ENCODE measurements around the gene ARSG. TPM values are rescaled to one million over a fixed set of nuclear protein-coding genes. Genes with fewer than 3 reads are reported as not detected.

The ARSG gene
- total RNA-seq, 2 donors from 2014 or later = 4.4 to 14.1 TPM

- DNase-seq = peak; percentile 60
- Mint-ChIP-seq H3K9me3 (no peaks in the 10 kb centered on the region), H3K27me3 (ENCODE audit: insufficient read depth) (no peaks in the 10 kb centered on the region), H3K4me3 (no peak overlapping the region), H3K4me1 (peaks cover 8% of the 10 kb centered on the region), H3K36me3 (ENCODE audit: low read depth) (no peaks in the 10 kb centered on the region), H3K27ac (peak overlapping the region; percentile 52)
- no peaks in the 10 kb centered on the region for H3K36me3 ChIP-seq (ENCODE audit: control insufficient read depth, insufficient read depth, low read length)
- H3K9ac ChIP-seq (ENCODE audit: extremely low read depth, low read length, poor library complexity, severe bottlenecking) = no peak overlapping the region
- no peak overlapping the region for H3K27ac ChIP-seq (ENCODE audit: low read depth, low read length)
- TF ChIP-seq CTCF (conservative IDR thresholded peaks at IDR 0.05) = no peak
- H3K9me3 ChIP-seq (ENCODE audit: control insufficient read depth, low read length) = no peaks in the 10 kb centered on the region
- no peak overlapping the region for H3K4me3 ChIP-seq (ENCODE audit: low read length)
- 93 to 94% methylated on average over 6 to 12 of the region's 13 CpGs for WGBS, 2 experiments (ENCODE audit: insufficient coverage in 1 of 2, insufficient read length in 1 of 2)
- H3K27me3 ChIP-seq (ENCODE audit: control insufficient read depth, insufficient read depth, low read length, poor library complexity, severe bottlenecking) = no peaks in the 10 kb centered on the region
- H3K4me1 ChIP-seq (ENCODE audit: control insufficient read depth, insufficient read depth, low read length) = no peaks in the 10 kb centered on the region
Measured at GRCh38 chr17:68359791-68360535, 68.7 kb downstream of the ARSG start.

GRCh38 chr17:68365469-68365868 lies 74.2 kb downstream of the ARSG start:
- H3K27ac ChIP-seq (ENCODE audit: low read depth, low read length) = no peak overlapping the region
- no peak for DNase-seq
- no peak overlapping the region for H3K27ac Mint-ChIP-seq
- no peaks in the 10 kb centered on the region for H3K27me3 ChIP-seq (ENCODE audit: control insufficient read depth, insufficient read depth, low read length, poor library complexity, severe bottlenecking)
- WGBS, 2 experiments (ENCODE audit: insufficient coverage in 1 of 2, insufficient read length in 1 of 2) = 91 to 100% methylated on average over 2 of the region's 2 CpGs
- H3K36me3 Mint-ChIP-seq (ENCODE audit: low read depth) = no peaks in the 10 kb centered on the region
- H3K4me1 Mint-ChIP-seq = peaks cover under 1% of the 10 kb centered on the region
- H3K27me3 Mint-ChIP-seq (ENCODE audit: insufficient read depth) = no peaks in the 10 kb centered on the region
- no peak overlapping the region for H3K4me3 ChIP-seq (ENCODE audit: low read length)
- TF ChIP-seq CTCF (conservative IDR thresholded peaks at IDR 0.05) = no peak
- H3K4me1 ChIP-seq (ENCODE audit: control insufficient read depth, insufficient read depth, low read length) = no peaks in the 10 kb centered on the region
- H3K4me3 Mint-ChIP-seq = no peak overlapping the region
- no peaks in the 10 kb centered on the region for H3K9me3 Mint-ChIP-seq
- H3K9ac ChIP-seq (ENCODE audit: extremely low read depth, low read length, poor library complexity, severe bottlenecking) = no peak overlapping the region
- no peaks in the 10 kb centered on the region for H3K9me3 ChIP-seq (ENCODE audit: control insufficient read depth, low read length)
- H3K36me3 ChIP-seq (ENCODE audit: control insufficient read depth, insufficient read depth, low read length) = no peaks in the 10 kb centered on the region

GRCh38 chr17:68368387-68368786 lies 77.1 kb downstream of the ARSG start:
- Mint-ChIP-seq H3K27ac (peak overlapping the region; percentile 13), H3K36me3 (ENCODE audit: low read depth) (no peaks in the 10 kb centered on the region), H3K27me3 (ENCODE audit: insufficient read depth) (no peaks in the 10 kb centered on the region), H3K4me3 (no peak overlapping the region), H3K9me3 (no peaks in the 10 kb centered on the region), H3K4me1 (no peaks in the 10 kb centered on the region)
- no peak for TF ChIP-seq CTCF (conservative IDR thresholded peaks at IDR 0.05)
- H3K4me1 ChIP-seq (ENCODE audit: control insufficient read depth, insufficient read depth, low read length) = no peaks in the 10 kb centered on the region
- no peak overlapping the region for H3K4me3 ChIP-seq (ENCODE audit: low read length)
- H3K9me3 ChIP-seq (ENCODE audit: control insufficient read depth, low read length) = no peaks in the 10 kb centered on the region
- H3K9ac ChIP-seq (ENCODE audit: extremely low read depth, low read length, poor library complexity, severe bottlenecking) = no peak overlapping the region
- H3K27me3 ChIP-seq (ENCODE audit: control insufficient read depth, insufficient read depth, low read length, poor library complexity, severe bottlenecking) = no peaks in the 10 kb centered on the region
- WGBS, 2 experiments (ENCODE audit: insufficient coverage in 1 of 2, insufficient read length in 1 of 2) = 82 to 85% methylated on average over 4 to 5 of the region's 5 CpGs
- no peak overlapping the region for H3K27ac ChIP-seq (ENCODE audit: low read depth, low read length)
- H3K36me3 ChIP-seq (ENCODE audit: control insufficient read depth, insufficient read depth, low read length) = no peaks in the 10 kb centered on the region
- peak; percentile 65 for DNase-seq

All from endodermal cell (in vitro differentiated cells).